Gastroesophageal sphincter (tissue), 3 donors: ENCODE data around the gene SLC10A6.

ENCODE experiments used
- EP300 ChIP-seq: sonication (generic); formaldehyde crosslinking; IDR thresholded peaks from one replicate; pipeline ENCODE4 v1.6.1; 2017; ENCODE audit warnings: antibody characterized with exemption, mild to moderate bottlenecking
- POLR2A ChIP-seq, 2 donors: fragments of 450-650 bp; IDR thresholded peaks; one replicate each; pipeline ENCODE4 v1.6.1; 2017; ENCODE audit warnings: antibody characterized with exemption in 2 of 2, mild to moderate bottlenecking in 2 of 2, moderate library complexity in 1 of 2
- POLR2AphosphoS5 ChIP-seq: sonication (generic); formaldehyde crosslinking; IDR thresholded peaks from one replicate; pipeline ENCODE4 v1.6.1; 2017; ENCODE audit warnings: antibody characterized with exemption
- TF ChIP-seq, protein P1 (sequence below), 4 experiments: fragments of 200-600 bp in 2 of 4; fragments of 450-650 bp in 2 of 4; sonication (generic) in 1 of 4; IDR thresholded peaks; one replicate each; pipeline ENCODE4 v1.5.1; 2017 to 2019; ENCODE audit warnings: antibody characterized with exemption in 4 of 4, mild to moderate bottlenecking in 2 of 4, moderate library complexity in 2 of 4

DNA sequence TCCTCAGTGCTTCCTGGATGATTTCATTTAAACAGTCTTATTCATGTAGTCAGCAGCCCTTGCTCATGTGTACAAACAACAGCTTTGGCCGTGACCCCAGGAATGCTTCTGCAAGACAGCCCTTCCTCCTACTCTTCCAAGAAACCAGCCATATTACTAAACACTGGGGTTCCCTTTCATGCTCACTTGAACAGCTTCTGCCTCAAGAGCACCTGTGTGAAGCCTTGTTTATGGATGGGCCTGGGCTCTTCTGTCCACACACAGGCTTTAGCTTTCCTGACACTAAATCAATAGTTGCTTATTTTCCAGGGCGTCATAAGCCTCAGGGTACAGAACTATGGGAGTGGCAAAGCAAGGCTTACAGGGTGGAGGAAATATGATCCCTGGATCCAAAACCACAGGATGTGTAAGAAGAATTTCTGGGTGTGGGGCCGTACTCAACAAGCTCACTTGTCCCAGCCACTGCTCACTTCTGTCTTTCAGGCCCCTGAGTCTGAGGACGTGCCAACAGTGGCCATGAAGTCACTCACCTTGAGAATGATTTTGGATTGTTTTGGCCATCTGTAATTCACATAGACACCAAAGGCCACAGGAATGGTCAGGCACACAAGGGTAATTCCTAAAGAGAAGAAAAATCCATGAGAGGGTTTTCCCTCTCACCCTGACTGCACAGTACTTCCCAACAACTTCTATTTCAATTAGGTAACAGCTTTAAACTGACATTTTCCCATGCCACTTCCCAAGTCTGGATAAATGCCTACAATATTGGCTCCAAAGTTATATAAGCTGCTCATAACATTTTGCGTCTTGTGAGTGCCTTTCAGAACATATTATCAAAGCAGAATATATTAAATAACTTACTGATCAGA lies 17.7 kb downstream of the SLC10A6 start:
- TF ChIP-seq, protein P1, sequence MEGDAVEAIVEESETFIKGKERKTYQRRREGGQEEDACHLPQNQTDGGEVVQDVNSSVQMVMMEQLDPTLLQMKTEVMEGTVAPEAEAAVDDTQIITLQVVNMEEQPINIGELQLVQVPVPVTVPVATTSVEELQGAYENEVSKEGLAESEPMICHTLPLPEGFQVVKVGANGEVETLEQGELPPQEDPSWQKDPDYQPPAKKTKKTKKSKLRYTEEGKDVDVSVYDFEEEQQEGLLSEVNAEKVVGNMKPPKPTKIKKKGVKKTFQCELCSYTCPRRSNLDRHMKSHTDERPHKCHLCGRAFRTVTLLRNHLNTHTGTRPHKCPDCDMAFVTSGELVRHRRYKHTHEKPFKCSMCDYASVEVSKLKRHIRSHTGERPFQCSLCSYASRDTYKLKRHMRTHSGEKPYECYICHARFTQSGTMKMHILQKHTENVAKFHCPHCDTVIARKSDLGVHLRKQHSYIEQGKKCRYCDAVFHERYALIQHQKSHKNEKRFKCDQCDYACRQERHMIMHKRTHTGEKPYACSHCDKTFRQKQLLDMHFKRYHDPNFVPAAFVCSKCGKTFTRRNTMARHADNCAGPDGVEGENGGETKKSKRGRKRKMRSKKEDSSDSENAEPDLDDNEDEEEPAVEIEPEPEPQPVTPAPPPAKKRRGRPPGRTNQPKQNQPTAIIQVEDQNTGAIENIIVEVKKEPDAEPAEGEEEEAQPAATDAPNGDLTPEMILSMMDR (IDR thresholded peaks at IDR 0.05) = no peak
- TF ChIP-seq EP300 (no peak), POLR2AphosphoS5 (no peak), POLR2A (IDR thresholded peaks at IDR 0.05) (no peak)
